H1 (cell line): ENCODE data around the gene ACP6. TPM values are rescaled to one million over a fixed set of nuclear protein-coding genes. Genes with fewer than 3 reads are reported as not detected.

Experiments
- CTBP2 ChIP-seq: IDR thresholded peaks from 2 replicates; pipeline ENCODE4 v1.7.0; 2011; ENCODE audit warnings: borderline replicate concordance, mild to moderate bottlenecking, moderate library complexity, mixed read lengths, low read length; ENCODE audit not compliant: insufficient read depth, insufficient read length
- RFX5 ChIP-seq: IDR thresholded peaks from 2 replicates; pipeline ENCODE4 v1.6.1; 2011; ENCODE audit warnings: low read depth, low read length, improper control_type of control experiment, borderline replicate concordance
- polyA plus RNA-seq, 7 experiments: library from polyadenylated mRNA; depleted of rRNA in 3 of 7; stranded (reverse) in 5 of 7; unstranded in 2 of 7; fragments of >200 nt in 5 of 7; fragments of 200-250 nt in 2 of 7; gene quantifications; 1 replicate in 5 of 7; 2 replicates in 1 of 7; 4 replicates in 1 of 7; pipeline versions ENCODE4 v1.2.1 to v1.2.3, GENCODE V29; 2011 to 2013; ENCODE audit warnings: missing spikeins in 2 of 7, mixed read lengths in 2 of 7
- total RNA-seq: library from RNA; stranded (reverse); fragmentation: NEBNext Ultra II Directional; extraction: Animal tissue kit (Norgen Biotek cat#: 25700); gene quantifications from 2 replicates; pipeline ENCODE4 v1.2.1, GENCODE V29; 2021

The ACP6 gene
- total and polyA plus RNA-seq, 2 of the 8 experiments (the other 6 are each of a cell fraction or from before 2014, with no cell fraction given), result 11.4 to 17.7 TPM

DNA sequence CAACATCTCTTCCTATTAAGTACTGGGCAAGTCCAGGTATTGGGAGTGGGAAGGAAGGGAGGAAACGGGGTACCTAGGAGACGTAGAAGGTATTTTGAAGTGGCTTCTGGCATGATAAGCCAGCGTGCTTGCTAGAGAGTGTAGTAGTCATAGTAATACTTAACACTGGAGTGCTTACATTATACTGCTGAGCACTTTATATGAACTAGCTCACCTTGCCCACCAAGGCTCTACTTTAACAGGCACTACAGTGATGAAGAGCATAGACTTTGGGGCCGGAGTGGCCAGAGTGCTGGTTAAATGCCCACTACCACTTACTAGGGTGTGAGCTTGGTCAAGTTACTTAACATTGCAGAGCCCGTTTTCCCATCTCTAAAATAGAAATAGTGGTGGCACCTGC is 61.7 kb downstream of the ACP6 start (continued):
- no peak for TF ChIP-seq RFX5
- no peak for TF ChIP-seq CTBP2
